Glomerular visceral epithelial cell (primary cell): Measurements from ENCODE around the gene ASPHD1.
"Not testable (repeated sequence)": the region's sequence is repeated elsewhere in the genome, so short reads cannot be mapped to it uniquely, and the experiment has no call there.

Experiments used
- DNase-seq: peaks from one replicate; pipeline ENCODE4 v3.0.0-alpha.2; 2016; ENCODE audit errors: extremely low spot score

ASPHD1 gene, protein sequence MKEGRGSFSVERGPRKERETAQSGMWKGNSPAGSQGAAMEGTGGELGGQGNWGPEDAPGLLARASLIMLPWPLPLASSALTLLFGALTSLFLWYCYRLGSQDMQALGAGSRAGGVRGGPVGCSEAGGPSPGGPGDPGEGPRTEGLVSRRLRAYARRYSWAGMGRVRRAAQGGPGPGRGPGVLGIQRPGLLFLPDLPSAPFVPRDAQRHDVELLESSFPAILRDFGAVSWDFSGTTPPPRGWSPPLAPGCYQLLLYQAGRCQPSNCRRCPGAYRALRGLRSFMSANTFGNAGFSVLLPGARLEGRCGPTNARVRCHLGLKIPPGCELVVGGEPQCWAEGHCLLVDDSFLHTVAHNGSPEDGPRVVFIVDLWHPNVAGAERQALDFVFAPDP

DNA sequence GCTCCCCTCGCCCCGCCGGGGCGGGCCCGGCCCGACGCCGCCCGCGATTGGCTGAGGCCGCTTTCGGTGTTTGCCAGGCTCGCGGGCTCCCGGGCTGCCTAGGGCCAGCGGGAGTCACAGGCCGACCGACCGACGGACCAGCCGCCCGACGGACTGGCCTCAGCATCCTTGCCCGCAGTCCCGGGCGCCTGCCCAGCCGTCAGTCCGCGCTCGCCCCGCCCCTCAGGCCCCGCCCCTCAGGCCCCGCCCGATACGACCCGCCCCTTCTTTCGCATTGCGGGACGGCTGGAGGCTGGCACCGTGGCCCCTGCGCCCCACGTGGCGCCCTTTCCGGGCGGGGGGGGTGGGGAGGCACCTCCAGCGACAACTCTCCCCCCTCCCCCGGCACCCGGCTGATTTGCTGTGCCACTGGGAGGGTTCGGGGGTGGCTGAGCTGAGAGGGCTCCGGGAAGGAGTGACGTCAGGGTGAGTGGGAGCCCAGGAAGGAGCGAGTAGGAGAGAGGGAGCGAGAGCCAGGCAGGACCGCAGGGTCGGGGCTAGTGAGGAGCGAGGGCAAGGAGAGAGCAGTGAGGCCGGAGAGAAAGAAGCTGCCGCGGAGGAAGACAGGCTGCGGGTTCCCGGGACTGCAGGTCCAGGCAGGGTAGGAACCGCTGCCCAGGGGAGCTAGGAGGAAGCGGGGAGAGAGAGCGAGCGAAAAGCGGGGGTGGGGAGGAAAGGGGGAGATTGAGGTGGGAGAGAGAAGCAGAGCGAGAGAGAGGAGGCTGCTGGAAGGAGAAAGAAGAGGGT lies at the start of gene ASPHD1:
TSS of gene ASPHD1 (plus strand) at position 387 of the 786 bp plus-strand sequence. CDS start 484 bp downstream, outside the sequence.
- DNase-seq, result peak; percentile 88

DNA sequence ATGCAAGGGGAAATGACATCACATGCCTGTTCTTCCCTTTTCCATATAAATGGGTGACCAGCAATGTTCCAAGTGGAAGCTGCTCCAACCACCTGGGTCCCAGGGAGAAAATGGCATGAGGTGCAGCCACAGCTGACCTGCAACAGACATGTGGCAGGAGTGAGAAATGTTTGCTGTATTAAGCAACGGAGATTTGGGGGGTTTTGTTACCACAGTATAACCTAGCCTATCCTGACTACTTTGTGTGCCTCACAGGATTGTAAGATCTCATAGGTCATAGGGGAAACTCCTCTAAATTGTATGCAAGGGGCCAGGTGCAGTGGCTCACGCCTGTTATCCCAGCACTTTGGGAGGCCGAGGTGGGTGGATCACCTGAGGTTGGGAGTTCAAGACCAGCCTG lies 49.3 kb upstream of the ASPHD1 start:
- DNase-seq, result no peak

DNA sequence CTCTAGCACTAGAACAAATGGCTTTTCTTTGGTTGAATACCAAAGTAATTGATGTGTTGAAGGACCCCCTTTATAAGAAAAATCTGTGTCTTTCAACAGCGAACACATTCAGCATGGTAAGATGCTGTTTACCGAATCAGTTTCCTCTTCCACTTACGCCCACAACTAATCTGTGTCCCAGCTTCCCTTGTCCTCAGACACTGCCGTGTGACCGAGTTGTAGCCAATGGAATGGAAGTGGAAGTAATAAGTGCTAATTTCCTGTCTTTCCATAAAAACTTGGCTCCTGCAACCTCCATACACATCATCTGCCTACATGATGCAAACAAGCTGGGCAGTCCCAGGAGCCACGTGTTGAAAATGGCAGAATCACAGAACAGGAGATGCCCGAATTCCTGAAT lies 47.6 kb upstream of the ASPHD1 start:
- no peak for DNase-seq

DNA sequence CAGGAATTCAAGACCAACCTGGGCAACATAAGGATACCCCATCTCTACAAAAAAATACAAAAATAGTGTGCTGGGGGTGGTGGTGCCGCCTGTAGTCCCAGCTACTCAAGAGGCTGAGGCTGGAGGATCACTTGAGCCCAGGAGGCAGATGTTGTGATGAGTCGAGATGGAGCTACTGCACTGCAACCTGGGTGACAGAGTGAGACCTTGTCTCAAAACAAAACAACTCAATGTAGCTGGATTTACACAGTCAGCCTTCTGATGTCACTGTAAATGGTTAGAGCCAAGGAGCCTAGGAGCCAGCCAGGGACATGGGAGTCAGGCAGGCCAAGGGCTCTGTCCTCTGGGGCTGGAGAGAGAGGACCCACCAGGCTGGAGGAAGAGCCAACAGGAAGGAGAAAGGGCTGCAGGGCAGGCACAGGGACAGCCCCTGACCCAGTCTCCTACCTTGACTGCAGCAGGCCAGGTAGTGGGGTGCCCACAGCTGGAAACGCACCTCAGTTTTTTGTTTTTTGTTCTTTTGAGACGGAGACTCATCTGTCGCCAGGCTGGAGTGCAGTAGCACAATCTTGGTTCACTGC lies 45.7 kb upstream of the ASPHD1 start:
- no peak for DNase-seq

DNA sequence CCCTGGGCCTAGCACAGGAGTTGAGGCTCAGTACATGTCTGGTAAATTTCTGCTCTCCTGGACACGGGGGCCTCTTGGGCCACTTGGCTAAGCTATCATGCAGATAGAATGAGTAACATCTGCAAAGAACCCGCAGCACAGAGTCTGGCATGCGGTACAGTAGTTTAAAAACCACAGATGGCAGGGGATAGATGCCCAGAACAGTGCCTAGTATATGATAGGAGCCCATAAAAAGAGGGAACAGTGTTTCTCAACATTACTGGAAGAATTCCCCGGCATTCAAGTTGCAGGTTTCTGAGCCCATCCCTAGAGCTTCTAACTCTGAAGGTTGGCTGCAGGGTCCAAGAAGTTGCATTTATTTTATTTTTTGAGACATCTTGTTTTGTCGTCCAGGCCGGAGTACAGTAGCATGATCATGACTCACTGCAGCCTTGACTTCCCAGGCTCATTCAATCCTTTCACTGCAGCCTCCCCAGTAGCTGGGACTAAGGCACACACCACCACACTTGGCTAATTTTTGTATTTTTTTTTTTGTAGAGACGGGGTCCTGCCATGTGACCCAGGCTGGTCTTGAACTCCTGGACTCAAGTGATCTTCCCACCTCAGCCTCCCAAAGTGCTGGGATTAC lies 43.0 kb upstream of the ASPHD1 start:
- DNase-seq, result peak; percentile 63

DNA sequence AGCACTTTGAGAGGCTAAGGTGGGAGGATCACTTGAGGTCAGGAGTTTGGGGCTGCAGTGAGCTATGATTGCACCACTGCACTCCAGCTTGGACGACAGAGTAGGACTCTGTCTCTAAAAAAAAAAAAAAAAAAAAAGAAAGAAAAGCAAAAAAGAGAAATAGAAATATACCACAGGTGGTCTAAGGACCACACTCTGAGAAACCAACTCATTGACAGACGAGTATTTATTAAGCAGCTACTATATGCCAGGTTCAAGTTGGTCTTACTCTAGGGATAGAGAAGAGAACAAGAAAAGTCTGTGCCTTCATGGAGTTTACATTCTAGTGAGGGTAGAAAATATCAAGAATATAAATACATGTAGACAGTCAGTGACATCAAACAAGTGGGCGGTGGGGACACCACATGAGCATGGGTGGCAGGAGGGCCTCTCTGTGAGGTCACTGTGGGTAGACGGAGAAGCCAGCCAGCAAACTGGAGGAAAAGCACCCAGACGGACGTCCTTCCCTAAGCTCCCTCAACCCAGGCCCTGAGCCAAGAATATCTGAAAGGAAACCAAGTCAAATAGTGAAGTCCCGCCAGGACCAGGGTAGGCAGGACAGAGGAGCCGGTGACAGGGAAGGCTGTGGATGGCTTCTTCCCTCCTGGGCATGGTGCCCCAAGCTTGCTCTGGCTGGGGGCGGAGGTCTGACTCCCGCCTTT lies 42.0 kb upstream of the ASPHD1 start:
- no peak for DNase-seq

DNA sequence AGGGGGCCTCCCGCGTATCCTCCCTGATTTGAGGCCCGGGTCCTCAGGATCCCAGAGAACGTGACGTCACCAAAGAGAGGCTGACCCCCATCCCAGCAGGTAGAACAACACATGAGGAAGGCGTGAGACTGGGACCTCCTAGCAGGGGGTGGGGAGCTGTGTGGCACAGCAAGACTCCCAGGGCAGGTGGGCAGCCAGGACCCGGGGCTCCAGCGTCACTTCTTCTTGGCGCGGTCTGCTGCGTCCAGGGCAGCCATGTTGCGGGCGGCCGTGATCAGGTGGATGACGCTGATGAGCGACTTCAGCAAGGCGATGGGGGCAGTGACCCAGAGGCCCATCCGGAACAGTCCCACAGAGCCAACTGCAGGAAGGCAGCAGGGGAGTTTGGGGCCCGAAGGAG lies 41.3 kb upstream of the ASPHD1 start:
- DNase-seq, result no peak

DNA sequence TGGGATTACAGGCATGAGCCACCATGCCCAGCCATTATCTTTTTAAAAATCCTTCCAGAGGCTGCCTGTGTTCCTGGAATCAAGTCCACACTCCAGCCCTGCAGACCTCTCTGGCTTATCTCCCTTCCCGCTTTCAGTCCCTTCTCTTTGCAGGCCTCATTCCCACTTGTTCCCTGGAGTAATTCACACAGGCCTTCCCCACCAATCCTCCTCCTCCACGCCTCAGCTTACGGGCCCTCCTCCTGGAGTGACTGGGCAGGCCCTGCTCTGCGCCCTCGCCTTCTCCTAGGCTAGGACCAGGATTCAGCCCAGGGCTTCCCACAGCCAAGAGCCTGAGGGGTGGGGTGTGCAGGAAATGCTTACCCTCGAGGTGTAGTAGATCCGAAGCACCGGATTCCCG lies 40.1 kb upstream of the ASPHD1 start:
- no peak for DNase-seq

DNA sequence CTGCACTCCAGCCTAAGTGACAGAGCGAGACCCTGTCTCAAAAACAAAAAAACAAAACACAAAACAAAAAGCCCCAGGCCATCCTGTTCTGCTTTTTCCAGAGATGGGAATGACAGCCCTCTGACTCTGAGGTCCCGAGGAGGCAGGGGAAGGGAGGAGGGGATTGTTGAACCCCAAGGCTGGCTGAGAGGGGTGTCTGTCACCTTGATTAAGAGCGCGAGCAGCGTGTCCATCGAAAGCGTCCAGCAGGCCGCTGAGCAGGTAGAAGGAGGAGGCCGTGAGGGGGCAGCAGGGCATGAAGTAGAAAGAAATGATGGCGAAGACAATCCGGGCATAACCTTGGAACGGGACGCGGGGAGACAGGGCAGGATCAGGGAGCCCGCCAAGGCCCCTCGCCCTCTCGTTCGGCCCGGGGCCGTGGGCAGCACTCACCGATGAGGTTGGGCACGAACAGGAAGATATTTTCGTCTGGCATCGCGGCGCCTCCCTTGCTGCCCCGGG lies 37.9 kb upstream of the ASPHD1 start:
- peak; percentile 17 for DNase-seq

DNA sequence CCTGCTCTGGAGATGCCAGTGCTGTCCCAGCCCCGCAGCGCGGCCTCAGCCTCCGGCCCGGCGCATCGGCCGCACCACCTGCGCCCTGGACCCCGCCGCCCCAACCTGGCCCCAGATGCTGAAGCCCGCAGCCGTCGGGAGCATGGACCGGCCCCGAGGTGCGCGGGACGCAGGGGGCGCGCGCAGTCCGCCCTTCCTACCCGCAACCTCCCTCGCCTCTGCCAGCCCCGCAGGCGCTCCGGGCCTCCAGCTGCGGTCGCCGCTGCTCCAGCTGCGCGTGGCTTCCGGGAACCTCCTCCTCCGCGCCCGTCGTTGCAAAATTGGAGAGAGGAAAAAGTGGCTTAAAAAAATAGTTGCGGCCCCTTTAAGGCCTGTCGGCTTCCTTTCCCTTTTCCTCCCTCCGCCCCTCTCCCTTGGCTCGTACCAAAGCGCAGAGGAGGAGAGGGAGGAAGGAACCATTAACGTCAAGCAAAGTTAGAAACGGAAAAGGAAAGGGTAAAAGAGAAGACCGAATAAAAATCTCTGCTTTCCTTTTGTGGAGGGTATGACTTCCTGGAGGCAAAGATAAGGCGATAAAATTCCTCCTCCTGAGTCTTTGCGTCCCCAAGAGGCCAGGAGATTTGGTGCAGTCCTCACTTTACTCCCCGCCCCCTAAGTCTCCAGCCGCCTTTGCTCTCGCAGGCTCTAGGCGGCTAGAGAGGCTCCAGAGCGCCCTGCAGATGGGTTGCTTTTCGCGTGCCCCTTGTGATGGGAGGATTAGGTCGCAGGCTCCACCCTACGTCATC lies 37.2 kb upstream of the ASPHD1 start, which contains the start of gene CDIPT:
TSS of gene CDIPT (minus strand) at position 343 of the 785 bp plus-strand sequence. CDS start 369 bp downstream, outside the sequence.
- peak; percentile 94 for DNase-seq

DNA sequence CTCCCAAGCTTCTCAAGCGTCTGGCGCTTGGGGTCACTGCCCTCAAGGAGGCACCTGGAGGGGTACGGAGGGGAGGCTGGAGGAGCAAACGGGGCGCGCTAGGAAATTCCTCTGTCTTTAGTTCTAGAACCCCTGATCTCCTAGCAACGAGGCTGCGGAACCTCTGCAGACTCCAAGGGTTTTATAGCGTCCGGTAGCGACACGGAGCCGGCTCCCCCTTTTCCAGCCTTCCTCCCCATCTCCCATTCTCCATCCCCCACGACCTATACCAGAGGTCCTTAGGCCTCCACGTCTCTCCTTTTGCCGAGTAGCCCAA lies 36.7 kb upstream of the ASPHD1 start:
- DNase-seq, result no peak

DNA sequence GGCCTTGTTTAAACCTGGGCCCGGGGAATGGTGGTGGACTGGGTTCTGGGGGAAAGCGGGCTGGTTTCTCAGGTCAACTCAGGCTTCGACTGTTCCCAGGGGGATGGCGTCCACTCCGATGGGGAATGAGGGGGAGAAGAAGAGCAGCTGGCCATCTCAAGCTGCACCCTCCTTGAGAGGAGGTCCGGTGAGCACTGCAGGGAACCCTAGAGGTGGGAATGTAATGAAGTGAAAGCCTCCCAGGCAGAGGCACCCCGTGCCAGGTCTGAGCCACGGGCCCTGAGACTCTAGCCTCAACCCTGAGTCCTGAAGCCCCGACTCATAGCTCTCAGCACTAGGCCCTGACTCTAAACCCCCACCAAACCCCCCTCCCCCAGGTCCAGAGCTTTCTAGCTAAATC lies 36.1 kb upstream of the ASPHD1 start:
- DNase-seq, result no peak

DNA sequence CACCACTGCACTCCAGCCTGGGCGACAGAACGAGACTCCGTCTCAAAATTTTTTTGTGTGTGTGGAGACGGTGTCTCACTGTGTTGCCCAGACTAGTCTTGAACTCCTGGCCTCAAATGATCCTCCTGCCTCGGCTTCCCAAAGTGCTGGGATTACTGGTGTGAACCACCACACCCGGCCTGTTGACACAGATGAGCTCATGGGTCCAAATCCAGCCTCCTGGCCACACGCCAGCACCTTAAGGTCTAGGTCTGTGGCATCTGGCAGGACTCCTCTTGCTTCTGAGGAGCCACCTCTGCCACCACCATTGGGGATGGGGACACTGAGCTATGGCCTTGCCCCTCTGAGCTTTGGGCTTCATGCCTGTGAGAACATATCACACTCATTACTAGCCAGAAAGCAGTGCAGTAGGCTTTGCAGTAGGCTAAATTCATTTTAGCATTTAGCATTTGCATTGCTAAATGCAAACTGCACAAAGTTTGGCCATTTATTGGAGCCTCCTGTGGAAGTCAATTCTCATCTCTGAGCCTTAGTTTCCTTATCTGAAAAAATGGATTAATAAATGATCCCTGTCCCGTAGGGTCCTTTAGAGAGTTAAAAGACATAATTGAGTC lies 31.8 kb upstream of the ASPHD1 start:
- DNase-seq, result no peak

DNA sequence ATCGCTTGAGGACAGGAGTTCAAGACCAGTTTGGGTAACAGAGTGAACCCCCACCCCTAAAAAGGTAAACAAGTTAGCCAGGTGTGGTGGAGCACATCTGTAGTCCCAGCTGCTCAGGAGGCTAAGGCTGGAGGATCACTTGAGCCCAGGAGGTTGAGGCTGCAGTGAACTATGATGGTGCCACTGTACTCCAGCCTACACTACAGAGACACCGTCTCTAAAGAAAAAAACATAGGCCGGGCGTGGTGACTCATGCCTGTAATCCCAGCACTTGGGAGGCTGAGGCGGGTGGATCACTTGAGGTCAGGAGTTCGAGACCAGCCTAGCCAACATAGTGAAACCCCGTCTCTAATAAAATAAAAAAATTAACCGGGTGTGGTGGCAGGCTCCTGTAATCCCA lies 31.2 kb upstream of the ASPHD1 start:
- not testable (repeated sequence) for DNase-seq

DNA sequence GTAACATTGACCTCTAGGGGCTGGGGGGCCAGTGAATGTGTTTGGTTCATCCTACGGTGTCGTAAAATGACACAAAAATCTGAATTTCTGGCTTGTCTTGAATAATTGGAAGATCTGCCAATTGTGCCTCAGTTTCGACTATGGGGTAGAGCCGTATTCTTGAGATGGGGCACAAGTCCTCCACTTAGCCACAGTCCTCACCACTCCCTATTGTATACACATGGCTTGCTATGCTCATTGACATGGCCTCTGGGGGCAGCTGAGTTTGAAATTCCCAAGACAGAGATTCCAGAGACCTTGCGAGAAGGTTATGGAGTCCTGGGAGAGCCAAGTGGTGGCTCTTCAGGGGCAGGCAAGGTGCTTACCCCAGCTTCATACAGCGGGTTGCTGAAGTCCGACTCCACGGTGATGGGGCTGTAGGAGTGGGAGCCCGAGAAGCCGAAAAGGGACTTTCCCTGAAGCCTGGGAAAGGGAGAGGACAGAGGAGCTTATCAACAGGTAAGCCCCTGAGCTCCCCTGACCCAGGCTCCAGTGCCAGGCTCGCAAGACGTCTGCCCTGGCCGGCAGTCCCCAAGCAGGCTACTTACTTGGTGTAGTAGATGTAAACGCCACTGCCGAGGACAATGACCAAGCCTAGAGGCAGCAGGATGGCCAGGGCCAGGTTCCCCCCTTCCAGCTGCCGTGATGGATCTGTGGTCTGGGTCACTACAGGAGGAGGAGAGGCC lies 28.3 kb upstream of the ASPHD1 start:
- DNase-seq, result no peak

DNA sequence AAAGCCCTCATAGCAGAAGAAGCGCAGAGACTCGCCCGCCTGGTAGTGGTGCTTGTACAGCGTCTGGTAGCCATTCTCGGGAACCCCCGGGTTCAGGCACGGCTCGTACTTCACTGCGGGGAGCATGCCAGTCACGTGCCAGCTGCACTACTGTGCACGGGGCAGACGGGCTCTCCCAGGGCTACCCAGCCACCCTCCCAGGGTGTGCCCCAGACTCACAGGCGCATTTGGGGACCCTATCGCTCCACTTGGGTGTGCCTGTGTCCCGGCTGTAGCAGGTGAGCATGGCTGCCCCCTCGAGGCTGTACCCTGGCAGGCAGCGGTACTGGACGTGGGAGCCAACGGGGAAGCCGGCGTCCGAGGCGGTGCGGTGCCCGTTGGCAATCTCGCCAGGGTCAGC lies 27.0 kb upstream of the ASPHD1 start:
- no peak for DNase-seq

DNA sequence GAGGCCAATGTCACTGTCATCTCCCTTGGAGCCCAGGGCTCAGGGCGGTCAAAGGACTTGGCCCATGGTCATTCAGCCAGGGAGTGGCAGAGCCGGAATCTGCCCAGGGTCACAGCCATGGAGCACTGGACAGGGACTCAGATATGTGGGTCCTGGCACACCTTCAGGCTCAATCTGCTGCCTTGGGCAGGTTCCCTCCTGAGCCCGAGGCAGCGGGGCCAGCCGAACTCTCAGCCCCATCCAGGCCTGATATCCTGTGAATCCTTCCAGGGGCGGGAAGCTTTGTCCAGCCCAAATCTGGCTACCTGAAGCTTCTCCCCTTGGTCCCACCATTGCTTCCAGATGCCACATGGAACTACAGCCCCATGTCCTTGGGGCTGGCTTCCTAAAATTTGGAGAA lies 25.1 kb upstream of the ASPHD1 start:
- no peak for DNase-seq

DNA sequence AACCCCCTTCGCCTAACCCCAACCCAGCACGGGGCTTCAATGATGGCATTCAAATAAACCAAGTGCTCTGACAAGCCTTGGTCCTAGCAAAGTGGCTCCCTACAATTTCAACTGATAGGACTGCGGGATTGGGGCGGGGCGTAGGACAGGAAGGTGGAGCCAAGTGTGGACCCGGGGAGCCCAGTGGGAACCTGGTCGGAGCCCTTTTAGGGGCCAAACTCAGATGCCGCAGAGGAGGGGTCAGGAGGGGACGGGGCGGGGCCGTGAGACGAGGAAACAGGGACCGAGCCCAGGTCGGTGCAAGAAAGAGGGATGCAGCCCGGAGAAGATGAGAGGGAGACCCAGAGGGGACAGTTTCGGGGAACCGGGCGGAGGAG lies 24.1 kb upstream of the ASPHD1 start:
- no peak for DNase-seq

DNA sequence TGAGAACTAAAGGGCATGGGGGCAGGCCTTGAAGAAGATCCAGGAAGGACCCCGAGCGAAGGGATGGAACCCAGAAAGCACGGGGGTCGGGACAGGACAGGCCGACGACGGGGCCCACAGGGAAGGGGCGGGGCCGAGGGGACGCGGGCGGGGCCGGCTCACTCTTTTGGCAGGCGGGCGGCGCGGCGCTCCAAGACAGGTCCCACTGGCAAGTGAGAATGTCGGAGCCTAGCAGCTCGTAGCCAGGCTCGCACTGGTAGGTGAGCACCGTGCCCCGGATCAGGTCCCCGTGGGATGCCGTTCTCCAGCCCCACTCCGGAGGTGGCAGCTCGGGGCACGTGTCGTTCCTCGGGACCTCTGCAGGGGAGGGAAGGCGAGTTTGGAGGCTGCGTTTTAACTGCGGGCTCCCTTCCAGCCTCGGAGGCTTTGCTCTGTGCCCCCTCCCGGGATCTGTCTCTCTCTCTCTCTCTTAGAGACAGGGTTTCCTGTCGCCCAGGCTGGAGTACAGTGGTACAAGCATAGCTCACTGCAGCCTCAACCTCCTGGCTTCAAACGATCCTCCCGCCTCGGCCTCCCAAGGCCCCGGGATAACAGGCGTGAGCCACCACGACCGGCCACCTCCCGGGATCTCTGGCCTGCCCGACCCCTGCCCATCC lies 23.6 kb upstream of the ASPHD1 start:
- DNase-seq, result no peak
